Gastrocnemius medialis (tissue), 4 donors: Measurements from ENCODE around the gene OR8B3. TPM values are rescaled to one million over a fixed set of nuclear protein-coding genes. Genes with fewer than 3 reads are reported as not detected.

ENCODE experiments used
- ATAC-seq, 2 donors: fragments of 150-250 bp; one replicate each; pipeline ENCODE4 v1.9.1; 2016
- DNase-seq, 2 donors: peaks; one replicate each; pipeline ENCODE4 v3.0.0-alpha.2; 2019
- H3K27ac ChIP-seq, 4 donors: fragments of 200-600 bp; sonication (generic); 1 replicate in 1 of 4; 2 replicates in 3 of 4; pipeline ENCODE4 v1.5.1; 2016 to 2018; ENCODE audit warnings: mild to moderate bottlenecking in 2 of 4, moderate library complexity in 1 of 4
- H3K27me3 ChIP-seq, 3 donors: fragments of 200-600 bp; sonication (generic) in 2 of 3; 1 replicate in 1 of 3; 2 replicates in 2 of 3; pipeline versions ENCODE4 v1.5.1 to v1.6.0; 2016 to 2019; ENCODE audit warnings: mild to moderate bottlenecking in 1 of 3, moderate library complexity in 1 of 3
- H3K36me3 ChIP-seq, 2 donors: fragments of 200-600 bp; sonication (generic) in 1 of 2; one replicate each; pipeline ENCODE4 v1.5.1; 2017 to 2018
- H3K4me1 ChIP-seq, 2 donors: fragments of 200-600 bp; sonication (generic) in 1 of 2; one replicate each; pipeline ENCODE4 v1.5.1; 2016 to 2017; ENCODE audit warnings: mild to moderate bottlenecking in 2 of 2
- H3K4me3 ChIP-seq, 4 donors: fragments of 200-600 bp; sonication (generic) in 3 of 4; 1 replicate in 1 of 4; 2 replicates in 3 of 4; pipeline ENCODE4 v1.5.1; 2016 to 2019; ENCODE audit warnings: mild to moderate bottlenecking in 2 of 4
- H3K9me3 ChIP-seq, 3 donors: fragments of 200-600 bp; sonication (generic) in 2 of 3; 1 replicate in 1 of 3; 2 replicates in 2 of 3; pipeline ENCODE4 v1.5.1; 2016 to 2019
- CTCF ChIP-seq, 5 experiments: fragments of 450-650 bp in 3 of 5; fragments of 200-600 bp in 2 of 5; sonication (generic) in 2 of 5; IDR thresholded peaks in 4 of 5; conservative IDR thresholded peaks in 1 of 5; 1 replicate in 4 of 5; 2 replicates in 1 of 5; pipeline ENCODE4 v1.5.1; 2016 to 2019; ENCODE audit warnings: antibody characterized with exemption in 5 of 5, mild to moderate bottlenecking in 3 of 5, moderate library complexity in 3 of 5
- POLR2A ChIP-seq, 2 donors: fragments of 450-650 bp; IDR thresholded peaks; one replicate each; pipeline ENCODE4 v1.6.1; 2017; ENCODE audit warnings: antibody characterized with exemption in 2 of 2, mild to moderate bottlenecking in 2 of 2, moderate library complexity in 2 of 2
- in situ Hi-C, 4 donors: fragments of 200-750 bp; cut with MboI; loops; one replicate each; pipeline versions ENCODE4 v1.15.0 to v1.8.0; 2017; ENCODE audit warnings: low sequenced_read_pairs in 4 of 4
- intact Hi-C: fragments of 100-400 bp; cut with DNase I; formaldehyde crosslinking; loops from one replicate; pipeline ENCODE4 v1.15.1; 2023; ENCODE audit warnings: low total_unique reads
- total RNA-seq, 4 donors: library from RNA; depleted of rRNA; stranded (reverse); fragments of >200 nt; gene quantifications; one replicate each; pipeline versions ENCODE4 v1.1.0 to v1.2.3, GENCODE V29; 2016

The OR8B3 gene
- total RNA-seq, 4 donors from 2014 or later: not detected

GRCh38 chr11:124442442-124442841, 43.6 kb upstream of the OR8B3 start:
- intact Hi-C loops: no loop called here

GRCh38 chr11:124441519-124441918, 42.7 kb upstream of the OR8B3 start:
- no peaks in the 10 kb centered on the region for H3K27me3 ChIP-seq
- intact Hi-C loops: no loop called here
- H3K27ac ChIP-seq: no peak overlapping the region
- no peaks in the 10 kb centered on the region for H3K4me1 ChIP-seq
- no peak overlapping the region for H3K4me3 ChIP-seq
- in situ Hi-C loops: no loop called here
- H3K36me3 ChIP-seq: no peaks in the 10 kb centered on the region
- H3K9me3 ChIP-seq: no peaks in the 10 kb centered on the region
- no peak for DNase-seq
- no peak for TF ChIP-seq POLR2A (IDR thresholded peaks at IDR 0.05)
- no peak for ATAC-seq

More at GRCh38 chr11:124442442-124442841, 43.6 kb upstream of the OR8B3 start:
- Histone ChIP-seq H3K27me3 (no peaks in the 10 kb centered on the region), H3K27ac (no peak overlapping the region), H3K4me3 (no peak overlapping the region), H3K36me3 (no peaks in the 10 kb centered on the region), H3K9me3 (no peaks in the 10 kb centered on the region), H3K4me1 (no peaks in the 10 kb centered on the region)
- in situ Hi-C loops: no loop called here
- DNase-seq: no peak
- ATAC-seq: no peak
- TF ChIP-seq POLR2A (IDR thresholded peaks at IDR 0.05) (no peak), CTCF (IDR thresholded peaks at IDR 0.05 in 4 of 5, conservative IDR thresholded peaks at IDR 0.05 in 1 of 5) (no peak)

- H3K4me3 ChIP-seq: no peak overlapping the region
- H3K4me1 ChIP-seq: no peaks in the 10 kb centered on the region
- intact Hi-C loops: no loop called here
- no peaks in the 10 kb centered on the region for H3K36me3 ChIP-seq
- ATAC-seq (no peak), DNase-seq (no peak)
- H3K27ac ChIP-seq: no peak overlapping the region
- in situ Hi-C loops: no loop called here
- no peaks in the 10 kb centered on the region for H3K27me3 ChIP-seq
- H3K9me3 ChIP-seq: no peaks in the 10 kb centered on the region
- TF ChIP-seq POLR2A (IDR thresholded peaks at IDR 0.05) (no peak), CTCF (IDR thresholded peaks at IDR 0.05 in 4 of 5, conservative IDR thresholded peaks at IDR 0.05 in 1 of 5) (no peak)
These were observed 42.3 kb upstream of the OR8B3 start for GRCh38 chr11:124441081-124441480.

GRCh38 chr11:124440608-124441007, 41.8 kb upstream of the OR8B3 start:
- DNase-seq (no peak), ATAC-seq (no peak)
- Histone ChIP-seq H3K27me3 (no peaks in the 10 kb centered on the region), H3K4me3 (no peak overlapping the region), H3K4me1 (no peaks in the 10 kb centered on the region), H3K27ac (no peak overlapping the region), H3K36me3 (no peaks in the 10 kb centered on the region), H3K9me3 (no peaks in the 10 kb centered on the region)
- in situ Hi-C loops (no loop called here), intact Hi-C loops (no loop called here)
- TF ChIP-seq CTCF (IDR thresholded peaks at IDR 0.05 in 4 of 5, conservative IDR thresholded peaks at IDR 0.05 in 1 of 5) (no peak), POLR2A (IDR thresholded peaks at IDR 0.05) (no peak)

- no peaks in the 10 kb centered on the region for H3K27me3 ChIP-seq
- in situ Hi-C loops (no loop called here), intact Hi-C loops (no loop called here)
- DNase-seq: no peak
- H3K9me3 ChIP-seq: no peaks in the 10 kb centered on the region
- H3K4me3 ChIP-seq: no peak overlapping the region
- H3K27ac ChIP-seq: no peak overlapping the region
- no peaks in the 10 kb centered on the region for H3K4me1 ChIP-seq
- ATAC-seq: no peak
- no peaks in the 10 kb centered on the region for H3K36me3 ChIP-seq
- TF ChIP-seq CTCF (IDR thresholded peaks at IDR 0.05 in 4 of 5, conservative IDR thresholded peaks at IDR 0.05 in 1 of 5): no peak
These were observed 35.9 kb upstream of the OR8B3 start for GRCh38 chr11:124434699-124435098.
